HG03342 (cell line): ENCODE measurements around the gene ABHD12.
"Not testable (repeated sequence)": the region's sequence is repeated elsewhere in the genome, so short reads cannot be mapped to it uniquely, and the experiment has no call there.

Experiments
- ATAC-seq: cut with Tn5 transposase; IDR thresholded peaks from one replicate; pipeline ENCODE4 v1.9.1; 2021; ENCODE audit warnings: mild to moderate bottlenecking, moderate library complexity; ENCODE audit not compliant: unreplicated experiment

Gene ABHD12

GRCh38 chr20:25269057-25269832 lies 121.4 kb downstream of the ABHD12 start:
- ATAC-seq = no peak

GRCh38 chr20:25260770-25261437 lies 129.7 kb downstream of the ABHD12 start:
- ATAC-seq = not testable (repeated sequence)

GRCh38 chr20:25259788-25260254 lies 130.8 kb downstream of the ABHD12 start:
- no peak for ATAC-seq

GRCh38 chr20:25259358-25259757 lies 131.3 kb downstream of the ABHD12 start:
- no peak for ATAC-seq

- no peak for ATAC-seq
Measured at GRCh38 chr20:25258828-25259227, 131.8 kb downstream of the ABHD12 start.

GRCh38 chr20:25258476-25258805 lies 132.2 kb downstream of the ABHD12 start:
- ATAC-seq = no peak

- ATAC-seq = no peak
Measured at GRCh38 chr20:25257756-25258475, 132.7 kb downstream of the ABHD12 start.

- ATAC-seq = no peak
Measured at GRCh38 chr20:25257130-25257529, 133.5 kb downstream of the ABHD12 start.

GRCh38 chr20:25256226-25256859 lies 134.3 kb downstream of the ABHD12 start:
- no peak for ATAC-seq

GRCh38 chr20:25254986-25255680 lies 135.5 kb downstream of the ABHD12 start:
- no peak for ATAC-seq

GRCh38 chr20:25254571-25254970 lies 136.1 kb downstream of the ABHD12 start:
- ATAC-seq = no peak

GRCh38 chr20:25253606-25254275 lies 136.9 kb downstream of the ABHD12 start:
- no peak for ATAC-seq

GRCh38 chr20:25252686-25253421 lies 137.8 kb downstream of the ABHD12 start:
- no peak for ATAC-seq

GRCh38 chr20:25252230-25252651 lies 138.4 kb downstream of the ABHD12 start:
- no peak for ATAC-seq

- ATAC-seq = no peak
Measured at GRCh38 chr20:25251558-25251957, 139.1 kb downstream of the ABHD12 start.

- ATAC-seq = no peak
Measured at GRCh38 chr20:25251019-25251418, 139.6 kb downstream of the ABHD12 start.

GRCh38 chr20:25250508-25250907 lies 140.1 kb downstream of the ABHD12 start:
- no peak for ATAC-seq
